ENCODE results near the gene ZNF547. TPM values are rescaled to one million over a fixed set of nuclear protein-coding genes. Genes with fewer than 3 reads are reported as not detected.

The ZNF547 gene
- 3.4 and 3.5 TPM in 2 replicates for polyA plus RNA-seq (2011; rRNA removed)
- 10.3 and 11.8 TPM in 2 replicates for polyA minus RNA-seq (2011; rRNA and poly(A)+ RNA removed)

GRCh38 chr19:57362997-57363687 is at the start of gene ZNF547, which contains the start of gene TRAPPC2B:
Gene ZNF547 (plus strand): TSS chr19:57363551. CDS start chr19:57368556, 5,005 bp downstream.
Gene TRAPPC2B (plus strand): TSS chr19:57363551. CDS start chr19:57364834, 1,283 bp downstream.
- ChIA-PET POLR2A (interaction anchor here (0.6 to 1.3 kb wide), 2 partner anchors 12 to 26 kb away, joined by 3 to 4 read pairs; partner anchors contain the start of genes ZNF304 and ZNF548), CTCF (no interaction called here)

DNA sequence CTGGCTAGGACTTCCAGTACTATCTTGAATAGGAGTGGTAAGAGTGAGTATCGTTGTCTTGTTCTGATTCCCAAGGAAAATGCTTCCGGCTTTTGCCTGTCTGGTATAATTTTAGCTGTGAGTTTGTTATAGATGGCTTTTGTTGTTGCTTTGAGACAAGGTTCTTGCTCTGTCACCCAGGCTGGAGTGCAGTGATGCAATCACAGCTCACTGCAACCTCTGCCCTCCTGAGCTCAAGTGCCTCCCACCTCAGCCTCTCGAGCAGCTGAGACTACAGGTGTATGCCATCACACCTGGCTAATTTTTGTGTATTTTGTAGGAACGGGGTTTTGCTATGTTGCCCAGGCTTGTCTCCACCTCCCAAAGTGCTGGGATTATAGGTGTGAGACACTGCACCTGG is 49.2 kb upstream of the ZNF547 start:
- TF ChIP-seq, protein P1, sequence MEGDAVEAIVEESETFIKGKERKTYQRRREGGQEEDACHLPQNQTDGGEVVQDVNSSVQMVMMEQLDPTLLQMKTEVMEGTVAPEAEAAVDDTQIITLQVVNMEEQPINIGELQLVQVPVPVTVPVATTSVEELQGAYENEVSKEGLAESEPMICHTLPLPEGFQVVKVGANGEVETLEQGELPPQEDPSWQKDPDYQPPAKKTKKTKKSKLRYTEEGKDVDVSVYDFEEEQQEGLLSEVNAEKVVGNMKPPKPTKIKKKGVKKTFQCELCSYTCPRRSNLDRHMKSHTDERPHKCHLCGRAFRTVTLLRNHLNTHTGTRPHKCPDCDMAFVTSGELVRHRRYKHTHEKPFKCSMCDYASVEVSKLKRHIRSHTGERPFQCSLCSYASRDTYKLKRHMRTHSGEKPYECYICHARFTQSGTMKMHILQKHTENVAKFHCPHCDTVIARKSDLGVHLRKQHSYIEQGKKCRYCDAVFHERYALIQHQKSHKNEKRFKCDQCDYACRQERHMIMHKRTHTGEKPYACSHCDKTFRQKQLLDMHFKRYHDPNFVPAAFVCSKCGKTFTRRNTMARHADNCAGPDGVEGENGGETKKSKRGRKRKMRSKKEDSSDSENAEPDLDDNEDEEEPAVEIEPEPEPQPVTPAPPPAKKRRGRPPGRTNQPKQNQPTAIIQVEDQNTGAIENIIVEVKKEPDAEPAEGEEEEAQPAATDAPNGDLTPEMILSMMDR (IDR thresholded peaks at IDR 0.05; ENCODE audit: insufficient read depth, low read depth, low read length) = no peak
- ChIA-PET CTCF (no interaction called here), POLR2A (interaction anchor here (0.5 kb wide), 1 partner anchor 16 kb away, joined by 3 read pairs; no protein-coding TSS in a partner anchor)
- DNase-seq (ENCODE audit: low read depth) = no peak
- peaks cover 10% of the 10 kb centered on the region for H3K27me3 ChIP-seq (ENCODE audit: control insufficient read depth, insufficient read depth, low read length)
- H3K36me3 ChIP-seq (ENCODE audit: control insufficient read depth, insufficient read depth, low read length) = no peaks in the 10 kb centered on the region
- H3K4me3 ChIP-seq (ENCODE audit: low read depth, low read length) = no peak overlapping the region

More at GRCh38 chr19:57362997-57363687, at the start of gene ZNF547, which contains the start of gene TRAPPC2B:
- Histone ChIP-seq H3K4me3 (ENCODE audit: low read depth, low read length) (peak within 1 kb of the TSS; percentile 87), H3K36me3 (ENCODE audit: control insufficient read depth, insufficient read depth, low read length) (0 out of 2 replicates have a peak, but pooled peaks cover 2% of the 10 kb centered on the region), H3K27me3 (ENCODE audit: control insufficient read depth, insufficient read depth, low read length) (no peaks in the 10 kb centered on the region)
- TF ChIP-seq, protein P1 (IDR thresholded peaks at IDR 0.05; ENCODE audit: insufficient read depth, low read depth, low read length) = no peak
- DNase-seq (ENCODE audit: low read depth) = peak; percentile 99

GRCh38 chr19:57317503-57317902 is 45.8 kb upstream of the ZNF547 start:
- Histone ChIP-seq H3K36me3 (ENCODE audit: control insufficient read depth, insufficient read depth, low read length) (no peaks in the 10 kb centered on the region), H3K27me3 (ENCODE audit: control insufficient read depth, insufficient read depth, low read length) (peaks cover 10% of the 10 kb centered on the region), H3K4me3 (ENCODE audit: low read depth, low read length) (peak overlapping the region; percentile 19; the same call in 1 of the 2 replicates)
- POLR2A ChIA-PET = no interaction called here
- TF ChIP-seq, protein P1 (IDR thresholded peaks at IDR 0.05; ENCODE audit: insufficient read depth, low read depth, low read length) = no peak
- no peak for DNase-seq (ENCODE audit: low read depth)
- CTCF ChIA-PET = no interaction called here

DNA sequence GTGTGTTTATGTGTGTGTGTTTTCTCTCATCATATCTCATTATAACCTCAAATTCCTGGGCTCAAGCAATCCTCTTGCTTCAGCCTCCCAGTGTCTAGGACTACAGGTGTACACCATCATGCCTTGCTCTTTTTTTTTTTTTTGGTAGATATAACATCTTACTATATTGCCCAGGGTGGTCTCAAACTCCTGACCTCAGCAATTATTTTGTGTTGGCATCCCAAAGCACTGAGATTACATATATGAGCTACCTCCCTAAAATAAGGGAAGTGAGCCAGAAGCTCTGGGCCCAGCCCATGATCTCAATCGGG is 43.5 kb upstream of the ZNF547 start:
- ChIA-PET POLR2A (interaction anchor here (0.6 kb wide), 1 partner anchor 16 kb away, joined by 6 read pairs; no protein-coding TSS in a partner anchor), CTCF (no interaction called here)
- Histone ChIP-seq H3K27me3 (ENCODE audit: control insufficient read depth, insufficient read depth, low read length) (peaks cover 10% of the 10 kb centered on the region), H3K36me3 (ENCODE audit: control insufficient read depth, insufficient read depth, low read length) (peaks cover 6% of the 10 kb centered on the region), H3K4me3 (ENCODE audit: low read depth, low read length) (peak overlapping the region; percentile 89)
- TF ChIP-seq, protein P1 (IDR thresholded peaks at IDR 0.05; ENCODE audit: insufficient read depth, low read depth, low read length) = no peak
- DNase-seq (ENCODE audit: low read depth) = no peak
